HepG2 (cell line): ENCODE results near the gene ZNF316. TPM values are rescaled to one million over a fixed set of nuclear protein-coding genes. Genes with fewer than 3 reads are reported as not detected.

Experiments used
- CENPT ChIP-seq: sonication (generic); formaldehyde crosslinking; IDR thresholded peaks from 2 replicates; pipeline ENCODE4 v1.8.0; 2022; ENCODE audit warnings: low read depth, mild to moderate bottlenecking, moderate library complexity, missing genetic modification reagents
- MAF1 ChIP-seq: sonication (generic); formaldehyde crosslinking; IDR thresholded peaks from 2 replicates; pipeline ENCODE4 v1.5.0; 2020; ENCODE audit warnings: missing genetic modification reagents, borderline replicate concordance
- NFRKB ChIP-seq: fragments of 450-650 bp; IDR thresholded peaks from 2 replicates; pipeline ENCODE4 v1.6.1; 2017
- SMC3 ChIP-seq: IDR thresholded peaks from 2 replicates; pipeline ENCODE4 v1.6.1; 2011; ENCODE audit warnings: low read length, improper control_type of control experiment
- SP2 ChIP-seq: sonication (generic); formaldehyde crosslinking; IDR thresholded peaks from 2 replicates; pipeline ENCODE4 v1.5.1; 2020; ENCODE audit warnings: mild to moderate bottlenecking, missing genetic modification reagents
- SRSF9 ChIP-seq: fragments of 200-400 bp; formaldehyde crosslinking; IDR thresholded peaks from 2 replicates; pipeline ENCODE4 v1.6.1; 2018; ENCODE audit warnings: borderline replicate concordance, mild to moderate bottlenecking, low read depth, low read length; ENCODE audit not compliant: insufficient read depth, poor library complexity, severe bottlenecking
- SYNCRIP ChIP-seq: fragments of 200-400 bp; formaldehyde crosslinking; IDR thresholded peaks from 2 replicates; pipeline ENCODE4 v1.6.1; 2018; ENCODE audit warnings: mild to moderate bottlenecking, low read depth, low read length; ENCODE audit not compliant: insufficient read depth
- ZFX ChIP-seq: sonication (generic); formaldehyde crosslinking; IDR thresholded peaks from 2 replicates; pipeline ENCODE4 v1.4.0; 2020; ENCODE audit warnings: mild to moderate bottlenecking, low read depth, missing genetic modification reagents, moderate library complexity
- ZNF251 ChIP-seq: sonication (generic); formaldehyde crosslinking; IDR thresholded peaks from 2 replicates; pipeline ENCODE4 v1.9.0; 2021; ENCODE audit warnings: mild to moderate bottlenecking, missing genetic modification reagents
- ZNF7 ChIP-seq: IDR thresholded peaks from 2 replicates; pipeline ENCODE4 v1.6.1; 2016; ENCODE audit warnings: missing biosample characterization, missing genetic modification reagents
- ZSCAN20 ChIP-seq: sonication (generic); formaldehyde crosslinking; IDR thresholded peaks from 2 replicates; pipeline ENCODE4 v1.4.0; 2020; ENCODE audit warnings: missing genetic modification reagents, mild to moderate bottlenecking, borderline replicate concordance
- polyA plus RNA-seq, 8 experiments: library from polyadenylated mRNA; depleted of rRNA in 3 of 8; stranded (reverse) in 7 of 8; unstranded in 1 of 8; fragments of >200 nt; fragmentation: Illumina TruSeq in 4 of 8; extraction: Trizol in 4 of 8; gene quantifications; 2 replicates each; pipeline versions ENCODE4 v1.2.1 to v1.2.3, GENCODE V29; 2011 to 2016; ENCODE audit warnings: low read depth in 4 of 8, missing spikeins in 1 of 8, mixed read lengths in 1 of 8; ENCODE audit not compliant: insufficient read depth in 1 of 8
- total RNA-seq, 5 experiments: library from RNA; depleted of rRNA; stranded (reverse); fragments of >200 nt; fragmentation: Illumina TruSeq; extraction: Trizol; gene quantifications; 2 replicates each; pipeline ENCODE4 v1.2.3, GENCODE V29; 2016; ENCODE audit warnings: low read depth in 1 of 5
- TF ChIP-seq, protein P1 (sequence below): sonication (generic); formaldehyde crosslinking; IDR thresholded peaks from one replicate; pipeline ENCODE4 v1.5.1; 2020; ENCODE audit warnings: mild to moderate bottlenecking, missing genetic modification reagents; ENCODE audit errors: not compliant biosample characterization
- TF ChIP-seq, protein P2 (sequence below): sonication (generic); formaldehyde crosslinking; conservative IDR thresholded peaks from 2 replicates; pipeline ENCODE4 v1.4.0; 2020; ENCODE audit warnings: missing genetic modification reagents
- TF ChIP-seq, protein P3 (sequence below): sonication (generic); formaldehyde crosslinking; IDR thresholded peaks from 2 replicates; pipeline ENCODE4 v1.5.0; 2020; ENCODE audit warnings: mild to moderate bottlenecking, missing genetic modification reagents
- TF ChIP-seq, protein P4 (sequence below): sonication (generic); formaldehyde crosslinking; IDR thresholded peaks from 2 replicates; pipeline ENCODE4 v1.8.0; 2022; ENCODE audit warnings: missing genetic modification reagents, mild to moderate bottlenecking, inconsistent platforms, borderline replicate concordance

ZNF316 gene
- total and polyA plus RNA-seq, 2 of the 13 experiments (the other 11 are each of a cell fraction or from before 2014, with no cell fraction given): 4.3 to 9.9 TPM

DNA sequence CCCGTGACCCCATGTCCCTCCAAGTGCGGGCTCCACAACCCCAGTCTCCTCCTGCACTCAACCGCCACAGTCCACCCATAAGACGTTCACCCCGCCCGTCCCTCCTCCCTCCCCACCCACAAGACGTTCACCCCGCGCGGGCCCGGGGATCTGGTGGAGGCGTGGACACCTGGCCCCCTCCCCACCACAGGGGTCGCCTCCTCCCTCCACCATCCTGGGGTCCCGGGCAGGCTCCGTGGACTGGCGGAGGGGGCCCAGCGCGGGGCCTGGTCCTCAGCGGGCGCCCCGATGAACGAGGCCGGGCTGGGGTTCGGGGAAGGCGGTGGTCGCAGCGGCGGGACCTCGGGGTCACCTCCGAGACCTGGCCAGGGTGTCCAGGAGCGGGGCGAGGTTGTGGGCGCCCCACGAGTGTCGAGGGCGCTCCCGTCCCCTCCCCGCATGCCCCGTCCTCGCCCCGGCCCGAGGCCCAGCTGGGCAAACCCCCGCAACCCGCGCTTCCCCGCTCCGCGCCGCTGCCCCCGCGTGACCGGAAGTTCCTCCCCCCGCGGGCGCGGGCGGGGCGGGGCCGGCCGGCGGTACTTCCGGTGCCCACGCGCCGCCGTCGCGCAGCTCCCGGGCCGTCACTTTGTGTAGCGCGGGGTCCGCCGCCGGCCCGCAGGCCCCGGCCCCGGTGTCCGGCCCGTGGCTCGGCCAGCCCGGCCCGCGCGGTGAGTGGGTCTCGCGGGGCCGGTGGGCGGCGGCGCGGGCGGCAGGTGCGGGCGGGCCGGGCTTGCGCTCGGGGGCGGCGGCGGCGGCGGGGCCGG lies at the start of gene ZNF316 (continued):
- no peak for TF ChIP-seq SRSF9
- TF ChIP-seq, protein P1, sequence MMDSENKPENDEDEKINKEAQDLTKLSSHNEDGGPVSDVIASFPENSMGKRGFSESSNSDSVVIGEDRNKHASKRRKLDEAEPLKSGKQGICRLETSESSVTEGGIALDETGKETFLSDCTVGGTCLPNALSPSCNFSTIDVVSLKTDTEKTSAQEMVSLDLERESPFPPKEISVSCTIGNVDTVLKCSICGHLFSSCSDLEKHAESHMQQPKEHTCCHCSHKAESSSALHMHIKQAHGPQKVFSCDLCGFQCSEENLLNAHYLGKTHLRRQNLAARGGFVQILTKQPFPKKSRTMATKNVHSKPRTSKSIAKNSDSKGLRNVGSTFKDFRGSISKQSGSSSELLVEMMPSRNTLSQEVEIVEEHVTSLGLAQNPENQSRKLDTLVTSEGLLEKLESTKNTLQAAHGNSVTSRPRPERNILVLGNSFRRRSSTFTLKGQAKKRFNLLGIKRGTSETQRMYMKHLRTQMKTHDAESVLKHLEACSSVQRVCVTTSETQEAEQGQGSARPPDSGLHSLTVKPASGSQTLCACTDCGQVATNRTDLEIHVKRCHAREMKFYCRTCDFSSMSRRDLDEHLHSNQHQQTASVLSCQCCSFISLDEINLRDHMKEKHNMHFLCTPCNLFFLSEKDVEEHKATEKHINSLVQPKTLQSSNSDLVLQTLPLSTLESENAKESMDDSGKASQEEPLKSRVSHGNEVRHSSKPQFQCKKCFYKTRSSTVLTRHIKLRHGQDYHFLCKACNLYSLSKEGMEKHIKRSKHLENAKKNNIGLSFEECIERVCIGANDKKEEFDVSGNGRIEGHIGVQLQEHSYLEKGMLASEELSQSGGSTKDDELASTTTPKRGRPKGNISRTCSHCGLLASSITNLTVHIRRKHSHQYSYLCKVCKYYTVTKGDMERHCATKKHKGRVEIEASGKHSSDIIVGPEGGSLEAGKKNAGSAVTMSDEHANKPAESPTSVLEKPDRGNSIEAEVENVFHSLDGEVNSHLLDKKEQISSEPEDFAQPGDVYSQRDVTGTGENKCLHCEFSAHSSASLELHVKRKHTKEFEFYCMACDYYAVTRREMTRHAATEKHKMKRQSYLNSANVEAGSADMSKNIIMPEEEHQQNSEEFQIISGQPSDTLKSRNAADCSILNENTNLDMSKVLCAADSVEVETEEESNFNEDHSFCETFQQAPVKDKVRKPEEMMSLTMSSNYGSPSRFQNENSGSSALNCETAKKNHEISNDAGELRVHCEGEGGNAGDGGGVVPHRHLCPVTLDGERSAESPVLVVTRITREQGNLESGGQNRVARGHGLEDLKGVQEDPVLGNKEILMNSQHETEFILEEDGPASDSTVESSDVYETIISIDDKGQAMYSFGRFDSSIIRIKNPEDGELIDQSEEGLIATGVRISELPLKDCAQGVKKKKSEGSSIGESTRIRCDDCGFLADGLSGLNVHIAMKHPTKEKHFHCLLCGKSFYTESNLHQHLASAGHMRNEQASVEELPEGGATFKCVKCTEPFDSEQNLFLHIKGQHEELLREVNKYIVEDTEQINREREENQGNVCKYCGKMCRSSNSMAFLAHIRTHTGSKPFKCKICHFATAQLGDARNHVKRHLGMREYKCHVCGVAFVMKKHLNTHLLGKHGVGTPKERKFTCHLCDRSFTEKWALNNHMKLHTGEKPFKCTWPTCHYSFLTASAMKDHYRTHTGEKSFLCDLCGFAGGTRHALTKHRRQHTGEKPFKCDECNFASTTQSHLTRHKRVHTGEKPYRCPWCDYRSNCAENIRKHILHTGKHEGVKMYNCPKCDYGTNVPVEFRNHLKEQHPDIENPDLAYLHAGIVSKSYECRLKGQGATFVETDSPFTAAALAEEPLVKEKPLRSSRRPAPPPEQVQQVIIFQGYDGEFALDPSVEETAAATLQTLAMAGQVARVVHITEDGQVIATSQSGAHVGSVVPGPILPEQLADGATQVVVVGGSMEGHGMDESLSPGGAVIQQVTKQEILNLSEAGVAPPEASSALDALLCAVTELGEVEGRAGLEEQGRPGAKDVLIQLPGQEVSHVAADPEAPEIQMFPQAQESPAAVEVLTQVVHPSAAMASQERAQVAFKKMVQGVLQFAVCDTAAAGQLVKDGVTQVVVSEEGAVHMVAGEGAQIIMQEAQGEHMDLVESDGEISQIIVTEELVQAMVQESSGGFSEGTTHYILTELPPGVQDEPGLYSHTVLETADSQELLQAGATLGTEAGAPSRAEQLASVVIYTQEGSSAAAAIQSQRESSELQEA (CRISPR knock-in tag): peak; percentile 21
- TF ChIP-seq ZFX (CRISPR knock-in tag): peak; percentile 52
- no peak for TF ChIP-seq ZNF251 (CRISPR knock-in tag)
- TF ChIP-seq ZSCAN20: peak; percentile 20; the same call in 1 of the 2 replicates
- TF ChIP-seq, protein P2, sequence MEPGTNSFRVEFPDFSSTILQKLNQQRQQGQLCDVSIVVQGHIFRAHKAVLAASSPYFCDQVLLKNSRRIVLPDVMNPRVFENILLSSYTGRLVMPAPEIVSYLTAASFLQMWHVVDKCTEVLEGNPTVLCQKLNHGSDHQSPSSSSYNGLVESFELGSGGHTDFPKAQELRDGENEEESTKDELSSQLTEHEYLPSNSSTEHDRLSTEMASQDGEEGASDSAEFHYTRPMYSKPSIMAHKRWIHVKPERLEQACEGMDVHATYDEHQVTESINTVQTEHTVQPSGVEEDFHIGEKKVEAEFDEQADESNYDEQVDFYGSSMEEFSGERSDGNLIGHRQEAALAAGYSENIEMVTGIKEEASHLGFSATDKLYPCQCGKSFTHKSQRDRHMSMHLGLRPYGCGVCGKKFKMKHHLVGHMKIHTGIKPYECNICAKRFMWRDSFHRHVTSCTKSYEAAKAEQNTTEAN (CRISPR knock-in tag): 0 out of 2 replicates have a peak, but pooled peaks have one; percentile 44
- TF ChIP-seq NFRKB: no peak
- TF ChIP-seq ZNF7 (CRISPR knock-in tag): no peak
- TF ChIP-seq, protein P3, sequence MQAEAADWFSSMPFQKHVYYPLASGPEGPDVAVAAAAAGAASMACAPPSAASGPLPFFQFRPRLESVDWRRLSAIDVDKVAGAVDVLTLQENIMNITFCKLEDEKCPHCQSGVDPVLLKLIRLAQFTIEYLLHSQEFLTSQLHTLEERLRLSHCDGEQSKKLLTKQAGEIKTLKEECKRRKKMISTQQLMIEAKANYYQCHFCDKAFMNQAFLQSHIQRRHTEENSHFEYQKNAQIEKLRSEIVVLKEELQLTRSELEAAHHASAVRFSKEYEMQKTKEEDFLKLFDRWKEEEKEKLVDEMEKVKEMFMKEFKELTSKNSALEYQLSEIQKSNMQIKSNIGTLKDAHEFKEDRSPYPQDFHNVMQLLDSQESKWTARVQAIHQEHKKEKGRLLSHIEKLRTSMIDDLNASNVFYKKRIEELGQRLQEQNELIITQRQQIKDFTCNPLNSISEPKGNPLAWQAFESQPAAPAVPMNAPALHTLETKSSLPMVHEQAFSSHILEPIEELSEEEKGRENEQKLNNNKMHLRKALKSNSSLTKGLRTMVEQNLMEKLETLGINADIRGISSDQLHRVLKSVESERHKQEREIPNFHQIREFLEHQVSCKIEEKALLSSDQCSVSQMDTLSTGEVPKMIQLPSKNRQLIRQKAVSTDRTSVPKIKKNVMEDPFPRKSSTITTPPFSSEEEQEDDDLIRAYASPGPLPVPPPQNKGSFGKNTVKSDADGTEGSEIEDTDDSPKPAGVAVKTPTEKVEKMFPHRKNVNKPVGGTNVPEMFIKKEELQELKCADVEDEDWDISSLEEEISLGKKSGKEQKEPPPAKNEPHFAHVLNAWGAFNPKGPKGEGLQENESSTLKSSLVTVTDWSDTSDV (CRISPR knock-in tag): no peak
- no peak for TF ChIP-seq MAF1 (CRISPR knock-in tag)
- TF ChIP-seq SMC3: no peak
- TF ChIP-seq CENPT: no peak
- TF ChIP-seq, protein P4, sequence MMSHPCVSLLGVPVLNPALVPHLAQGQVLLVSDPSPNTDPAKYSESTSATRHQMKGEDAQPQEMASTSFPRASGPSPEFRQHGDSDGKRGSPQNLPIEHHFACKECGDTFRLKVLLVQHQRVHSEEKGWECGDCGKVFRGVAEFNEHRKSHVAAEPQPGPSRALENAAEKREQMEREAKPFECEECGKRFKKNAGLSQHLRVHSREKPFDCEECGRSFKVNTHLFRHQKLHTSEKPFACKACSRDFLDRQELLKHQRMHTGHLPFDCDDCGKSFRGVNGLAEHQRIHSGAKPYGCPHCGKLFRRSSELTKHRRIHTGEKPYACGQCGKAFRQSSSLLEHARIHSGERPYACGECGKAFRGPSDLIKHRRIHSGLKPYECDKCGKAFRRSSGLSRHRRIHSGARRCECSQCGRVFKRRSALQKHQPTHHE (CRISPR knock-in tag): no peak
- no peak for TF ChIP-seq SYNCRIP
- TF ChIP-seq SP2 (CRISPR knock-in tag): peak; percentile 59
